SK-N-SH treated with all-trans-retinoic acid at 6 μM for 48 hours (cell line): Measurements from ENCODE around the gene PABPN1L.

ENCODE experiments used
- GLIS3 ChIP-seq: fragments of 250-450 bp; sonication (Bioruptor Pico); IDR thresholded peaks from 2 replicates; pipeline ENCODE4 v1.5.0; 2020; ENCODE audit warnings: mild to moderate bottlenecking, moderate library complexity
- ISL1 ChIP-seq: fragments of 250-450 bp; sonication (Bioruptor Pico); IDR thresholded peaks from 2 replicates; pipeline ENCODE4 v2.1.2; 2022; ENCODE audit warnings: mild to moderate bottlenecking, moderate library complexity
- OSR1 ChIP-seq: fragments of 250-450 bp; sonication (Bioruptor Pico); IDR thresholded peaks from 2 replicates; pipeline ENCODE4 v1.8.0; 2022; ENCODE audit warnings: moderate library complexity, mild to moderate bottlenecking, inconsistent platforms
- PPARA ChIP-seq: fragments of 250-450 bp; sonication (Bioruptor Pico); IDR thresholded peaks from 2 replicates; pipeline ENCODE4 v1.5.0; 2020; ENCODE audit warnings: mild to moderate bottlenecking, borderline replicate concordance
- TOX ChIP-seq: fragments of 250-450 bp; sonication (Bioruptor Pico); IDR thresholded peaks from 2 replicates; pipeline ENCODE4 v1.8.0; 2021; ENCODE audit warnings: mild to moderate bottlenecking, moderate library complexity, borderline replicate concordance
- ZC3H10 ChIP-seq: fragments of 250-450 bp; sonication (Bioruptor Pico); IDR thresholded peaks from 2 replicates; pipeline ENCODE4 v1.5.1; 2021; ENCODE audit warnings: mild to moderate bottlenecking, moderate library complexity
- ZFP3 ChIP-seq: fragments of 250-450 bp; sonication (Bioruptor Pico); IDR thresholded peaks from 2 replicates; pipeline ENCODE4 v1.5.0; 2020; ENCODE audit warnings: mild to moderate bottlenecking, moderate library complexity
- ZFP30 ChIP-seq: fragments of 450-650 bp; formaldehyde crosslinking; IDR thresholded peaks from 2 replicates; pipeline ENCODE4 v1.5.0; 2022; ENCODE audit warnings: mild to moderate bottlenecking, moderate library complexity
- ZNF70 ChIP-seq: fragments of 450-650 bp; formaldehyde crosslinking; IDR thresholded peaks from 2 replicates; pipeline ENCODE4 v1.5.0; 2020; ENCODE audit warnings: mild to moderate bottlenecking, moderate library complexity
- ZNF8 ChIP-seq: fragments of 450-650 bp; formaldehyde crosslinking; IDR thresholded peaks from 2 replicates; pipeline ENCODE4 v1.5.0; 2020; ENCODE audit warnings: mild to moderate bottlenecking, moderate library complexity
- TF ChIP-seq, protein P1 (sequence below): fragments of 250-450 bp; sonication (Bioruptor Pico); IDR thresholded peaks from 2 replicates; pipeline ENCODE4 v1.5.1; 2020; ENCODE audit warnings: low read depth, mild to moderate bottlenecking, moderate library complexity
- TF ChIP-seq, protein P2 (sequence below): fragments of 250-450 bp; sonication (Bioruptor Pico); IDR thresholded peaks from 2 replicates; pipeline ENCODE4 v1.8.0; 2020; ENCODE audit warnings: mild to moderate bottlenecking, moderate library complexity, borderline replicate concordance
- TF ChIP-seq, protein P3 (sequence below): fragments of 250-450 bp; sonication (Bioruptor Pico); IDR thresholded peaks from 2 replicates; pipeline ENCODE4 v1.8.0; 2021; ENCODE audit warnings: low read depth, mild to moderate bottlenecking, moderate library complexity, borderline replicate concordance
- TF ChIP-seq, protein P4 (sequence below): fragments of 250-450 bp; sonication (Bioruptor Pico); IDR thresholded peaks from 2 replicates; pipeline ENCODE4 v1.5.1; 2021; ENCODE audit warnings: mild to moderate bottlenecking, moderate library complexity

DNA sequence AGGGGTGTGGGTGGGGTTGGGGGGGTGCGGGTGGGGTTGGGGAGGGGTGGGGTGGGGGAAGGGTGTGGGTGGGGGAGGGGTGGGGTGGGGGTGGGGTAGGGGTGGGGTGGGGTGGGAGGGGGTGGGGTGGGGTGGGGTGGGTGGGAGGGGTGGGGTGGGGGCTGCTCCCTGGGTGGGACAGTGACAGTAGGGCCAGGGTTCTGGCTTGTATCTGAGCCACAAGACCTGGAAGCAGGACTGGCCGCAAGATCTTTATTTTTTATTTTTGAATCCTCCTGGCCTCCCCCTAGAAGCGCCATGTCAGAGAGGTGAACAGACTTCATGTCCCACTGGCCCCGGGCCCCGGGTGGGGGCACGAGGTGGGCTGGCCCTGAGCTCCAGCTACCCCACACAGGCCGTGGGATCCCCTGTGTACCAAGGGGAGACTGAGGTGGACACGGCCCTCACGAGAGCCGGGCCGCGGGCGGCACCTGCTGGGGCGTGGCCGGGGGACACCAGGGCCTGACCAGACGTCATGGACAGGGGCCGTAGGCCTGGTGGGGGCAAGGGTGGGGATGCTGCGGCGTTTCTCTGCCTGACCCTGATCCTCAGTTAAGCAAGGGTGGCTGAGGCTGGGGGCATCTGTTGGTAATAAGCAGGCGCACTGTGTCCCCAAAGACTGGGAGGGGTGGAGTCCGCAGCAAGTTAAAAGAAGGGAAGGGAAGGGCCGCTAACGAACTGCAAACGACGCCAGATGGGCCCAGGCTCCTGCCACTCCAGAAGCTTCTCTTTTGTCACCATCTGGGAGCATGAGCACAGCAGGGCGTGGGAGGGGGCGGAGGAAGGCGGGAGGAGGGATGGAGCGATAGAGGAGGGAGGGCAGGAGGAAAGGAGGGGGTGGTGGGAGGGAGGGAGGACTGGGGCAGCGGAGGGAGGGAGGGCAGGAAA is 22.3 kb upstream of the PABPN1L start:
- TF ChIP-seq, protein P1, sequence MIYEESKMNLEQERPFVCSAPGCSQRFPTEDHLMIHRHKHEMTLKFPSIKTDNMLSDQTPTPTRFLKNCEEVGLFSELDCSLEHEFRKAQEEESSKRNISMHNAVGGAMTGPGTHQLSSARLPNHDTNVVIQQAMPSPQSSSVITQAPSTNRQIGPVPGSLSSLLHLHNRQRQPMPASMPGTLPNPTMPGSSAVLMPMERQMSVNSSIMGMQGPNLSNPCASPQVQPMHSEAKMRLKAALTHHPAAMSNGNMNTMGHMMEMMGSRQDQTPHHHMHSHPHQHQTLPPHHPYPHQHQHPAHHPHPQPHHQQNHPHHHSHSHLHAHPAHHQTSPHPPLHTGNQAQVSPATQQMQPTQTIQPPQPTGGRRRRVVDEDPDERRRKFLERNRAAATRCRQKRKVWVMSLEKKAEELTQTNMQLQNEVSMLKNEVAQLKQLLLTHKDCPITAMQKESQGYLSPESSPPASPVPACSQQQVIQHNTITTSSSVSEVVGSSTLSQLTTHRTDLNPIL (CRISPR knock-in tag), result no peak
- no peak for TF ChIP-seq ZFP30 (CRISPR knock-in tag)
- no peak for TF ChIP-seq PPARA (CRISPR knock-in tag)
- TF ChIP-seq, protein P2, sequence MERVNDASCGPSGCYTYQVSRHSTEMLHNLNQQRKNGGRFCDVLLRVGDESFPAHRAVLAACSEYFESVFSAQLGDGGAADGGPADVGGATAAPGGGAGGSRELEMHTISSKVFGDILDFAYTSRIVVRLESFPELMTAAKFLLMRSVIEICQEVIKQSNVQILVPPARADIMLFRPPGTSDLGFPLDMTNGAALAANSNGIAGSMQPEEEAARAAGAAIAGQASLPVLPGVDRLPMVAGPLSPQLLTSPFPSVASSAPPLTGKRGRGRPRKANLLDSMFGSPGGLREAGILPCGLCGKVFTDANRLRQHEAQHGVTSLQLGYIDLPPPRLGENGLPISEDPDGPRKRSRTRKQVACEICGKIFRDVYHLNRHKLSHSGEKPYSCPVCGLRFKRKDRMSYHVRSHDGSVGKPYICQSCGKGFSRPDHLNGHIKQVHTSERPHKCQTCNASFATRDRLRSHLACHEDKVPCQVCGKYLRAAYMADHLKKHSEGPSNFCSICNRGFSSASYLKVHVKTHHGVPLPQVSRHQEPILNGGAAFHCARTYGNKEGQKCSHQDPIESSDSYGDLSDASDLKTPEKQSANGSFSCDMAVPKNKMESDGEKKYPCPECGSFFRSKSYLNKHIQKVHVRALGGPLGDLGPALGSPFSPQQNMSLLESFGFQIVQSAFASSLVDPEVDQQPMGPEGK (CRISPR knock-in tag), result no peak
- no peak for TF ChIP-seq ZNF8 (CRISPR knock-in tag)
- no peak for TF ChIP-seq GLIS3 (CRISPR knock-in tag)
- no peak for TF ChIP-seq ZFP3 (CRISPR knock-in tag)
- no peak for TF ChIP-seq ZC3H10
- no peak for TF ChIP-seq ZNF70 (CRISPR knock-in tag)
- TF ChIP-seq, protein P3, sequence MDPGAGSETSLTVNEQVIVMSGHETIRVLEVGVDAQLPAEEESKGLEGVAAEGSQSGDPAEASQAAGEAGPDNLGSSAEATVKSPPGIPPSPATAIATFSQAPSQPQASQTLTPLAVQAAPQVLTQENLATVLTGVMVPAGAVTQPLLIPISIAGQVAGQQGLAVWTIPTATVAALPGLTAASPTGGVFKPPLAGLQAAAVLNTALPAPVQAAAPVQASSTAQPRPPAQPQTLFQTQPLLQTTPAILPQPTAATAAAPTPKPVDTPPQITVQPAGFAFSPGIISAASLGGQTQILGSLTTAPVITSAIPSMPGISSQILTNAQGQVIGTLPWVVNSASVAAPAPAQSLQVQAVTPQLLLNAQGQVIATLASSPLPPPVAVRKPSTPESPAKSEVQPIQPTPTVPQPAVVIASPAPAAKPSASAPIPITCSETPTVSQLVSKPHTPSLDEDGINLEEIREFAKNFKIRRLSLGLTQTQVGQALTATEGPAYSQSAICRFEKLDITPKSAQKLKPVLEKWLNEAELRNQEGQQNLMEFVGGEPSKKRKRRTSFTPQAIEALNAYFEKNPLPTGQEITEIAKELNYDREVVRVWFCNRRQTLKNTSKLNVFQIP (CRISPR knock-in tag), result no peak
- no peak for TF ChIP-seq ISL1
- TF ChIP-seq, protein P4, sequence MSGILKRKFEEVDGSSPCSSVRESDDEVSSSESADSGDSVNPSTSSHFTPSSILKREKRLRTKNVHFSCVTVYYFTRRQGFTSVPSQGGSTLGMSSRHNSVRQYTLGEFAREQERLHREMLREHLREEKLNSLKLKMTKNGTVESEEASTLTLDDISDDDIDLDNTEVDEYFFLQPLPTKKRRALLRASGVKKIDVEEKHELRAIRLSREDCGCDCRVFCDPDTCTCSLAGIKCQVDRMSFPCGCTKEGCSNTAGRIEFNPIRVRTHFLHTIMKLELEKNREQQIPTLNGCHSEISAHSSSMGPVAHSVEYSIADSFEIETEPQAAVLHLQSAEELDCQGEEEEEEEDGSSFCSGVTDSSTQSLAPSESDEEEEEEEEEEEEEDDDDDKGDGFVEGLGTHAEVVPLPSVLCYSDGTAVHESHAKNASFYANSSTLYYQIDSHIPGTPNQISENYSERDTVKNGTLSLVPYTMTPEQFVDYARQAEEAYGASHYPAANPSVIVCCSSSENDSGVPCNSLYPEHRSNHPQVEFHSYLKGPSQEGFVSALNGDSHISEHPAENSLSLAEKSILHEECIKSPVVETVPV (CRISPR knock-in tag), result no peak
- no peak for TF ChIP-seq OSR1 (CRISPR knock-in tag)
- no peak for TF ChIP-seq TOX (CRISPR knock-in tag)
